Nephron (organoid): Measurements from ENCODE around the gene SERTAD2.
A peak's percentile ranks its signal among the peaks of the same experiment; 100 is the strongest.

Experiments used
- H3K27ac Mint-ChIP-seq, 3 experiments: 2 replicates each; pipeline ENCODE4 v1.8.0; 2020; ENCODE audit warnings: mixed read lengths in 3 of 3, mild to moderate bottlenecking in 2 of 3, moderate library complexity in 1 of 3
- H3K27me3 Mint-ChIP-seq: 2 replicates; pipeline ENCODE4 v1.8.0; 2021; ENCODE audit warnings: low read depth, mild to moderate bottlenecking, moderate library complexity, mixed read lengths
- H3K36me3 Mint-ChIP-seq: 2 replicates; pipeline ENCODE4 v1.8.0; 2020; ENCODE audit warnings: low read depth, mixed read lengths
- H3K4me1 Mint-ChIP-seq: 2 replicates; pipeline ENCODE4 v1.8.0; 2020; ENCODE audit warnings: mixed read lengths
- H3K4me3 Mint-ChIP-seq, 3 experiments: 2 replicates each; pipeline ENCODE4 v1.8.0; 2020; ENCODE audit warnings: mild to moderate bottlenecking in 3 of 3, mixed read lengths in 3 of 3, moderate library complexity in 2 of 3
- H3K9me3 Mint-ChIP-seq: 2 replicates; pipeline ENCODE4 v1.8.0; 2020; ENCODE audit warnings: mixed read lengths
- CTCF ChIP-seq, 3 experiments: fragments of 200-600 bp; sonication (generic); IDR thresholded peaks; one replicate each; pipeline ENCODE4 v1.5.0; 2021; ENCODE audit warnings: antibody characterized with exemption in 3 of 3; ENCODE audit not compliant: unreplicated experiment in 3 of 3

SERTAD2 gene

GRCh38 chr2:64678771-64679590, 25.3 kb upstream of the SERTAD2 start:
- Mint-ChIP-seq H3K27me3 (no peaks in the 10 kb centered on the region), H3K36me3 (no peaks in the 10 kb centered on the region), H3K9me3 (no peaks in the 10 kb centered on the region), H3K4me1 (peaks cover 44% of the 10 kb centered on the region), H3K4me3 (peak overlapping the region in 1 of 3 experiments; percentile 25), H3K27ac (peak overlapping the region; percentile 73 to 85 (median 77))
- TF ChIP-seq CTCF (IDR thresholded peaks at IDR 0.05; ENCODE audit: unreplicated experiment in 3 of 3): no peak

DNA sequence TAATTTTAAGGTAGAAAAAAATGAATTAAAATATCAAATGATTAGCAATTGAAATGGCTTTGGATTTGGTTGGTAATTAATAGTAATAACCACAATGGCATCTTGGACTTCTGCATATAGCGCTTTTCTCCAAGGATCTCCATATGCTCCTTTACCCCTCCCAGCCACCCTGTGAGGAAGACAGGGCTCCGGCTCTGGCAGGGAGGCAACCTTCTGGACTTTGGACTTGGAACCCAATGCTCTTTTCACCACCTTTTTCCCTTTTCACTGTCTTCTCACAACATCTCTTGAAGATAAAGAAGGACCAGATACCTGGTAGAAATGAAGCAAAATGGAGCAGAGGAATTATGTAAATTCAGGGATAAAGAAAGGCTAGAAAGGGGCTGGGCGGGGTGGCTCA, 23.8 kb upstream of the SERTAD2 start:
- Mint-ChIP-seq H3K27me3 (no peaks in the 10 kb centered on the region), H3K36me3 (no peaks in the 10 kb centered on the region)

DNA sequence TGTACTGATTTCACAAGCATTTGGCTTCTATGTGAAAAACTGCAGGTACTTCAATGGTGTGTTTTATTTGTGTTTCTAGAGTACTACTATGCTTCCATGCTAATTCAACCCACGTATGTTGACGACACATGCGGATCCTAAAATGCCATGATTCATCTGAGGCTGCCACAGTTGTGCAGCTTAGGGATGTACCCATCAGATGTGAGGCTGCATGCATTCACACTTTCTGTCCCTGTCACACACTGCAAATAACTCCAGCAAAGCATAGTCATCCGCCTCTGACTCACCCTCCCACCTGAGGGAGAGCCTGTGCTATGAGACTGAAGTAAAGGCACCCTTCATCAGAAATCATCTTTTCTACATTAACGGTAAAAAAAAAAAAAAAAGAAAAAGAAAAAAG, 22.1 kb upstream of the SERTAD2 start:
- H3K27ac Mint-ChIP-seq: peak overlapping the region in 1 of 3 experiments; percentile 45
- H3K4me3 Mint-ChIP-seq: no peak overlapping the region
- no peak for TF ChIP-seq CTCF (IDR thresholded peaks at IDR 0.05; ENCODE audit: unreplicated experiment in 3 of 3)
- no peaks in the 10 kb centered on the region for H3K9me3 Mint-ChIP-seq
- H3K36me3 Mint-ChIP-seq: no peaks in the 10 kb centered on the region
- H3K27me3 Mint-ChIP-seq: no peaks in the 10 kb centered on the region
- H3K4me1 Mint-ChIP-seq: peaks cover 32% of the 10 kb centered on the region

More for the DNA sequence above, 23.8 kb upstream of the SERTAD2 start:
- Mint-ChIP-seq H3K4me1 (peaks cover 39% of the 10 kb centered on the region), H3K9me3 (no peaks in the 10 kb centered on the region), H3K27ac (no peak overlapping the region), H3K4me3 (no peak overlapping the region)
- TF ChIP-seq CTCF (IDR thresholded peaks at IDR 0.05; ENCODE audit: unreplicated experiment in 3 of 3): no peak

DNA sequence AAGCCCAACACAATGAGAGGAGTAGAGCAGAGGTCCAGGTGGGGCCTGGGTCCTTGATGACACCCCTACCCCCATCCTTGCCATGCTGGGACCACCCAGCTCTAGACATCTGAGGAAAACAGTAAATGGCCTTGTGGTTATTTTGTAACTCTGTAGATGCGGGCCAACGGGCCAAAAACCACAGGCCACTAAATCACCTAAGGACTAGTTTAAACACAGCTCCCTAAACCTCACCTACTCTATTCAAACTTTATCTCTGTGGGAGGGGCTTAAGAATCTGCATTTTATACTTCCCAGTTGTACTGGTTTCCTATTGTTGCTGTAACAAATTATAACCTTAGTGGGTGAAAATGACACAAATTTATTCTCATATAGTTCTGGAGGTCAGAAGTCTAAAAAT, 19.0 kb upstream of the SERTAD2 start:
- no peaks in the 10 kb centered on the region for H3K27me3 Mint-ChIP-seq
- H3K4me1 Mint-ChIP-seq: peaks cover 12% of the 10 kb centered on the region
- no peak for TF ChIP-seq CTCF (IDR thresholded peaks at IDR 0.05; ENCODE audit: unreplicated experiment in 3 of 3)
- H3K27ac Mint-ChIP-seq: no peak overlapping the region
- H3K4me3 Mint-ChIP-seq: no peak overlapping the region
- no peaks in the 10 kb centered on the region for H3K36me3 Mint-ChIP-seq
- no peaks in the 10 kb centered on the region for H3K9me3 Mint-ChIP-seq

DNA sequence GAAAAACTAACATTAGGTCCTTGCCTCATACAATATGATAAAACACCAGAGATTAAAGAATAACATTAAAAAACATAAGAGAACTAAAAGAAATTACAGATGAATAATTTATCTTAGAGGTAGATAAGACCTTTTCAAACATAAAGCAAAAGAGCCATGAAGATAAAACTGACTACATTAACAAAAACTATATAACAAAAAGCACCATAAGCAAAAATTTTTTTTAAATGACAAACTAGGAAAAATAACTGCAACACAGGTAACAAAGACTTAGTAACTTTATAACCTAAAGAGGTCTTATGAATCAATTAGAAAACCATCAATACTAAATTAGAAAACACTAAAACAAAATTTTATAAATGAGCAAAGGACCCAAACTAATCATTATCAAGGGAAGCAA, 16.3 kb upstream of the SERTAD2 start:
- no peaks in the 10 kb centered on the region for H3K9me3 Mint-ChIP-seq
- TF ChIP-seq CTCF (IDR thresholded peaks at IDR 0.05; ENCODE audit: unreplicated experiment in 3 of 3): no peak
- no peaks in the 10 kb centered on the region for H3K36me3 Mint-ChIP-seq
- no peak overlapping the region for H3K4me3 Mint-ChIP-seq
- H3K27me3 Mint-ChIP-seq: no peaks in the 10 kb centered on the region
- peaks cover 8% of the 10 kb centered on the region for H3K4me1 Mint-ChIP-seq
- H3K27ac Mint-ChIP-seq: no peak overlapping the region

DNA sequence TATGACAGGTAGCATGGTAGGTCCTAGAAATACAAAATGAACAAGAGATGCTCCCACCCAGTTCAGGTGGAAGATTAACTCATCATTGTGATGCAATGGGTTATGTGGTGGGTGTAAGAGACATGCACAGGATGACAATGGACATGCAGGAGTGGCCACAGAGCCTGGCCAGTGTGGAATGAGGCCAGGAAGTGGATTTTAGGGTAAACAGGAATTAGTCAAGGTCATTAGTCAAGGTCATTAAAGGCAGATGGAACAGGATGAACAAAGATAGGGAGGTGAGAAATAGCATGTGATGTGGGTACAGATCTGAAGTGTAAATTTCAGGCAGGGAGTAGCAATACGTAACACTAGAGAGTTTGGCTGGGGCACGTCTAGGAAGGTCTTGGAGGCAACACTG, 15.6 kb upstream of the SERTAD2 start:
- TF ChIP-seq CTCF (IDR thresholded peaks at IDR 0.05; ENCODE audit: unreplicated experiment in 3 of 3): no peak
- Mint-ChIP-seq H3K4me3 (no peak overlapping the region), H3K27me3 (no peaks in the 10 kb centered on the region), H3K36me3 (no peaks in the 10 kb centered on the region), H3K27ac (no peak overlapping the region), H3K4me1 (peaks cover 6% of the 10 kb centered on the region), H3K9me3 (no peaks in the 10 kb centered on the region)
